HT-29 (cell line): ENCODE data around the gene ENO3. TPM values are rescaled to one million over a fixed set of nuclear protein-coding genes. Genes with fewer than 3 reads are reported as not detected.

Experiments used
- DNase-seq: peaks from one replicate; pipeline ENCODE4 v3.0.0-alpha.2; 2015; ENCODE audit warnings: low spot score
- total RNA-seq: library from RNA; depleted of rRNA; stranded (reverse); fragments of >200 nt; shearing (Covaris generic); gene quantifications from 2 replicates; pipeline ENCODE4 v1.2.3, GENCODE V29; 2014

ENO3 gene
- total RNA-seq, 1 experiment from 2014 or later = 2.8 TPM

DNA sequence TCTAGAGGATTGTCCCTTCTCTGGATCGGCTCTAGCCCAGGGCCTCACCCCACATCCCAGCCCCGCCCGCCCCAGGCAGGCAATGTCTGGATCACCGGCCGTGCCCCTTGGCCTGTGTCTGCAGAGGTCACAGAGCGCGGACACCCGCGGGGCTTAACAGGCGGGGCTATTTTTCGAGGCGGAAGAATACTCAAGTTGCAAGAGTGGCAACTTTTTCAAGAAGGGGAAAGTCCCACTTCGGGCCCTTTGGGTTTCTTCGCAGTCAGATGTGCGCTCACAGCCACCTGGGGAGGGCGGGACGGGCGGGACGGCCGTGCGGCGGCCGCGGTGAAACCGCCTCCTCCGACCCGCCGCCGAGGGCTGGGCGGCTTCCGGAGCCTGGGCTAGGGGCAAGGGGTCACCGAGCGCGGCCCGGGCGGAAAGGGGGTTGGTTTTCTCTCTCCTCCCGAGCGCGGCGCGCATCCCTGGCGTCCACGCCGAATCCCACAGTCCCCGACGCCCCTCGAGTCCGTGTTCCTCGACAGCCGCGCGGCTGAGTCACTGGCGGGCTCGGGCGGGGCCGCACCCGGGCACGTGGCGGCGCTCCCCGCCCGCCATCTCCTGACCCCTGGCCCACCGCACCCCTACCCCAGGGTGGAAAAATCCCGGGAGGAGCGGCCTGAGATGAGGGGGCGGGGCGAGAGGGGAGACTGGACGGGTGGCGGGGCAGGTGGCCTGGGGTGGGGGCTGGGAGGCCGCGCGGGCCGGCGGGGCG, 1.4 kb upstream of the ENO3 start:
- peak; percentile 69 for DNase-seq

DNA sequence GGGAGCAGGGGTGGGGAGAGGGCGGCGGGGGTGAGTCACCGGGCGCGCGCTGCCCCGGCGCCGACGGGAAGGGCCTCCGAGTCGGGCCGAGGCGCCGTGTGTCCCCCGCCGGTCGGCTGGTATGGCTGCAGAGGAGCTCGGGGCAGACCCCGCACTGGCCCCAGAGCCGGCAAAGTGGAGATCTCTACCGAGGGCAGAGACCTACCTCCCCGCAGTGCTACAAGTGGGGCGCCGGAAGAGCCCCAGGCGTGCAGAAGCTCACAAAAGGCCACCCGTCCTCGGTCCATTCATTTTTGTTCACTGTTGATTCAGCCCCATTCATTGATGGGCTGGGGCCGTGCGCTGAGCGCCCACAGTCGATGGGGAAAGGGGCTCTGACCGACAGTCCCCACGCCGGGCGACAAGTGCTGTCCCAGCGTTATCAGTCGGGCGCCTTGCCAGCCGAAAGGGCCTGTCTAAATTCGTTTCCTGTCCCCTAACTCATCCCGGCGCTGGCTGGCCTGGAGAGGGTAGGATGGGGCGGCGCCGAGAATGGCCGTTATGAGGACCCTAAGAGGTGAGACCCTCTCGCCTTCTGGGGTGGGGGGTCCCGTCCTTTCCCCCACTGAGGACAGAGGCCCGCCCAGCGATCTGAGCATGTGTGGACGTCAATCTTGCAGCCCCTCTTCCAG, 709 bp upstream of the ENO3 start:
- DNase-seq = peak; percentile 32

- DNase-seq = no peak
These were observed 567 bp downstream of the ENO3 start for GRCh38 chr17:4951486-4951885.

- DNase-seq = no peak
These were observed 2.6 kb downstream of the ENO3 start for GRCh38 chr17:4953451-4953961.

- no peak for DNase-seq
These were observed 4.2 kb downstream of the ENO3 start for GRCh38 chr17:4955091-4955490.

DNA sequence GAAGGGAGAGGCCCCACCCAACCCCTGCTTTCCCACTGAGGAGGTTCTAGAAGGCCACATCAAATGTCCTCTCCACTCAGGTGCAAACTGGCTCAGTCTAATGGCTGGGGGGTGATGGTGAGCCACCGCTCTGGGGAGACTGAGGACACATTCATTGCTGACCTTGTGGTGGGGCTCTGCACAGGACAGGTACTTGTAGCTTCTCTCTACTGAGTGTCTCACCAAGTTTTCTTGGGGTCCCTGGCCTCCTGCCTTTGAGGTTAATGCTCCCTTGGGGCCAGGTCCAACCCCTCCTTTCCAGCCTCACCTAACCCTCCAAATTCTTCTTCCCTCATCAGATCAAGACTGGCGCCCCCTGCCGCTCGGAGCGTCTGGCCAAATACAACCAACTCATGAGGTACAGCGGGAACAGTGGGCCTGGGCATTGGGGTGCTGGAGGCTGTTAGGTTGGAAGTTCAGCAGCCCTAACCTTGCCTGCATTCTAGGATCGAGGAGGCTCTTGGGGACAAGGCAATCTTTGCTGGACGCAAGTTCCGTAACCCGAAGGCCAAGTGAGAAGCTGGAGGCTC, 5.7 kb downstream of the ENO3 start:
- DNase-seq = no peak

- DNase-seq = no peak
These were observed 7.2 kb downstream of the ENO3 start for GRCh38 chr17:4958102-4958501.

DNA sequence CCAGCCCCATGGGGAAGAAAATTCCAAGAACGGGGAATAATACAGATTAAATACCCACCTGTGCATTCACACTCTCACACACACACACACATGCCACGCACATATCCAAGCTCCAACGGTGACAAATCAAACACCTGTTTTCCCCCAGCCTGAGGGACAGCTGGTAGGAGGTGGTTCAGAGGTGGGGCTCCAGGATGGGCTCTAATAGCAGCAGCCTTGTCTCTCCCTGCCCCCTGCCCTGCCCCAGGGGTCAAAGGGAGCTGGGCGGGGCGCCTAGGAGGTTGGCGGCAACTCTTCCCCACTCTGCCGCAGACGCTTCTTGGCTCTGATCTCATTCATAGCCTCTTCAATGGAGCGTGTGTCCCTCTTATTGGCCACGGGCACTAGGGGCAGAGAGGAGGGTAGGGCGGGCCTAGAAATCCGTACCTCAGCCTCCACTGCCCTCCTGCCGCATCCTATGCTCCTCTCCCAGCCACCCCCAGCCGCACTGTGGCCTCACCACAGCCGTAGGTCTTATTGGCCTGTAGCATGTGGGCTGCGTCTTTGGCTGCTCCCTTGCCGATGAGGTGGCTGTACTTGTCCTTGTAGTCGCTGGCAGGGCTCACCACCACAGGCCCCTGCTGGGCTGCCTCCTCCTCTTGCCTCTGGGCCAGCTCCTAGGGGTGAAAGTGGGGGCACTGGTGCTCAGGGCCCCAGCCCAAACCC, 8.5 kb downstream of the ENO3 start:
- no peak for DNase-seq

DNA sequence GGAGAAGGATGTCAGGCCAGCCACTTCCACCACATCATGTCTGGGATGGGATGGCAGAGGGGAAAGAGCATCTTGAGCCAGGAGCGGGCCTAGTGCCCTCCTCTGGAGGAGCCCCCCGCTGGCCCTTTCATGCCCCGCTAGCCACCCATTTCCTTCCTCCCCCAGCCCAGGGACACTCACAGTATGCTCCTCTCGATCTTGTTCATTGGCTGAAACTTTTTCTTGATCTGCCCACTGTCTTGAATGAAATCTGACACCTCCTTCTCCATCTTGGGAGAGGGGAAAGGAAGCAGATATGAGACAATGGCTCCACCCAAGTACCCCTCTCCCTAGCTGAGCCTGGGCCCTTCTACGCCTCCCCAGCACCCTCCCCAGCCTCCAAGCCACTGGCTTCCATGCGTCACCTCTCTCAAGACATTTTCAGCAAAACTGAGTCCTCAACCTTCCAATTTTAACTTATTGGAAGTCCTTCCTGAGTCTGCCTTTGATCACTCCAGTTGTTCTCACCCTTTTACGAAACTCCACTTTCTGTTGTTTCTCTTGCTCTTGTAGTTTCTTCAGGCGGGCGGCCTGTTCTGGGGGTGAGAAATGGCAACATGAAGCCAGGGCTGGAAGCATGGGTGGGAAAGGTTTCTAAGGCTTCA, 9.5 kb downstream of the ENO3 start:
- no peak for DNase-seq

- no peak for DNase-seq
These were observed 14.5 kb downstream of the ENO3 start for GRCh38 chr17:4965311-4965986.

DNA sequence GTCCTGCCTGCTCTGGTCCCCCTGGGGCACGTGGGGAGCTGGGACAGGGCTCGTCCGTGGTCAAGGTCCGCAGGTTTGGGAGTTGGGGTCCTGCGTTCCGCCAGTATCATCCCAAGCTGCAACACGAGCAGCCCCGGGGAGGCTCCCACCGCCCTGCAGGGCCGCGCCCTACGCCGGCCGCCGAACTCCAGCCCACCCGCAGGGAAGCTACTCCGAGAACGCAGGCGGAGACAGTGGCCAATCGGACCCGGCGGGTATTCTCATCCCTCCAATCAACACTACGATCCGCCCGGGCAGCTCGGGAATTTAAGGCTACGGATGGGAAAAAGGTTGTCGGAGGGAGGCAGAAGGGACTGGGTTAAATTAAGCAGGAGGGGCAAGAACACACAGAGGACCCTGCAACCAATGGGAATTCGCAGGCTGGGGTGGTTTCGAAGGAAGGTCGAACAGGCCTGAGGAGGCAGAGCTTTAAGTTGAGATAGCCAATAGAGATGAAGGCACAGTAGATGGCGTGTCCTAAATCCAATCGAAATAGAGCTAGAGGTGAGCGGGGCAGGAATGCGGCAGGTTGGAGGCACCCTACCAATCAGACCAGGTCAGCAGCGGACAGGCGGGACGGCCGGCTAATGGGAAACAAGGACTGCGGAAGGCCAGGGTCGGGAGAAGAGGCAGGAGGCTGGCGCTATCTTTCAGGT, 16.1 kb downstream of the ENO3 start:
- DNase-seq = peak; percentile 96

- DNase-seq = peak; percentile 93
These were observed 16.9 kb downstream of the ENO3 start, which contains the start of gene SPAG7 for GRCh38 chr17:4967539-4968485. TSS of gene SPAG7 (minus strand) at chr17:4967817. CDS start at chr17:4967804, 13 bp downstream.

DNA sequence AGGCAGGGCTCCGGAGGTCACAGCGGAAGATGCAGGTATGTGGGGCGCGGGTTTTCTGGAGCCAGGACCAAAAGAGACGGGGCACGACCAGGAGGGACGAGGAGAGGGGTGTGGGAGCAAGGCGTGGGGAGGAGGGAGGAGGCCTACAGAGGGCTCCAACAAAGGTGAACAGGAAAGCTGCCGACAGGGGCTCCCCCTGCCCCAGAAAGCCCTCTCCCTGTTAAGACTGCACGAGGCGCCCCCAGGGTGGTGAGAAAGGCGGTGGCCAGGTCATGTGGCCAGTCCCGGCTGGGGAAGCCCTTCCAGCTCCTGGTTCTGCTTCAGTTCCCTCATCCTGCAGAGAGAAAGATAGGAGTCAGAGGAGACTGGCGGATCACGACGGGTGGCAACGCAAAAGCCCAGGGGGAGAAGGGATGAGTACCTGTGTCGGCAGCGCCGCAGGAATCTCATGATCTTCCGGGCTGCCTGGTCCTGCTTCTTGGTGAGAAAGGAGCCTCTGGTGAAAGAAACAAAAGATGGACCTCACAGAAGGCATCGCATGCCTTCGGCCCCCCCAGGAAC, 17.6 kb downstream of the ENO3 start:
- DNase-seq = peak; percentile 4

GRCh38 chr17:4969047-4969550, 18.2 kb downstream of the ENO3 start:
- DNase-seq = no peak

DNA sequence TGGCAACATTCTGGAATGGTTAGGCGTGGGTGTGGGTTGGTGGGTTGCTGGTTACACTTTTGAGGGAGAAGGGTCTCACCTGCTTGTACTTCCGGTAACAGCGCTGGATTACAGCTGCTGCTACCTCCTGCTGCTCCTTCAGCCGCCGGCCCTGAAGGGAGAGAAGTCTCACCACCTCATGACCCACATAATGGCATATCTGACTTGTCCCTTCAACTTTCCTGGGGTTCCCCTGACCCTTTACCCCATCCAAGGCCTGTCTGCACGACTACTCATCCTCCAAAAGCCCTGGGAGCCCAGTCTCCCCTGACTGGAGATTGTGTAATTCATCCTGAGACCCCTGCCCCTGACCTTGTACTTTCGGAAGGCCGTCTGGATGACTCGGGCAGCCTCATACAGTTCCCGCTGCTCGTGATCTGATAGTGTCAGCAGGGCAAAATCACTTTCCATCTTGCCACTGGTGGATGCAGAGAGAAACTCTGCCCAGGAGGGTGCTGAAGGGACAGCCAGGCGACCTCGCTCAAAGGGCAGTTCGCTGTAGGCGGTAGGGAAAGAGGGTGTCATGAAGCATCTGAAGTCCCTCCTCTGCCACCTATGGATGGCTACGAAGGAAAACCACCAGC, 18.7 kb downstream of the ENO3 start:
- no peak for DNase-seq

DNA sequence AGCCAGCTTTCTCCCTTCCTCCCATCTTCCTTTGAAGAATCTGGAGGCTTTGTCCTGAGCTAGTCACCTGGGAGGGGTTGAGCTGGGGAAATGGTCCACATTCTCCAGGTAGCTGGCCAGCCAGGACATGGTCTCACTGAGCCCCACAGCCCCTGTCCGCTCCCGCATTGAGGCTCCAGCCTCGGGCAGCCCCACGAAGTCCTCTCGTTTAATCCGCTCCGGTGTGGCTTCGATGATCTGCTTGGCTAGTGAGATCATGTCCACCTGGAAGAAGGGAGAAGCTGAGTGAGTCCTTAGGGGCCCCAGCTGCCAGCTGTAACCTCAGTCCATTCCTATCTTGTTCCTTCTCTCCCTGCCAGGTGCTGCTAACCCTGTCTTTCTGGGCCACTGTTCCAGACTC, 19.4 kb downstream of the ENO3 start:
- DNase-seq = no peak

GRCh38 chr17:4971826-4972225, 20.9 kb downstream of the ENO3 start:
- DNase-seq = no peak

- no peak for DNase-seq
These were observed 21.4 kb downstream of the ENO3 start for GRCh38 chr17:4972322-4972721.
